ENCODE results near the gene ADGRG3.

GRCh38 chr16:57723170-57723569 is 55.1 kb downstream of the ADGRG3 start:
- no peak for TF ChIP-seq CTCF (IDR thresholded peaks at IDR 0.05)
- no peak for TF ChIP-seq EZH2 (IDR thresholded peaks at IDR 0.05; ENCODE audit: borderline replicate concordance, insufficient read depth, low read depth, low read length, poor library complexity, severe bottlenecking)
